Panc1 (cell line): ENCODE data around the gene XKR7.
A peak's percentile ranks its signal among the peaks of the same experiment; 100 is the strongest.

Experiments
- POLR2AphosphoS5 ChIP-seq: IDR thresholded peaks from 2 replicates; pipeline ENCODE4 v1.6.1; 2012; ENCODE audit warnings: mild to moderate bottlenecking, low read depth, low read length, moderate library complexity
- SIN3A ChIP-seq: IDR thresholded peaks from 2 replicates; pipeline ENCODE4 v1.6.1; 2012; ENCODE audit warnings: low read depth, mild to moderate bottlenecking, low read length, moderate library complexity, borderline replicate concordance; ENCODE audit not compliant: insufficient read depth
- TCF7L2 ChIP-seq: IDR thresholded peaks from 2 replicates; pipeline ENCODE4 v1.6.1; 2011; ENCODE audit warnings: mild to moderate bottlenecking, low read depth, low read length, inconsistent platforms
- TF ChIP-seq, protein P1 (sequence below): fragments of 450-650 bp; IDR thresholded peaks from 2 replicates; pipeline ENCODE4 v1.5.1; 2017; ENCODE audit warnings: mild to moderate bottlenecking
- TF ChIP-seq, protein P2 (sequence below), 2 experiments: IDR thresholded peaks; 2 replicates each; pipeline ENCODE4 v1.6.1; 2011 to 2012; ENCODE audit warnings: low read depth in 2 of 2, control low read depth in 1 of 2, low read length in 1 of 2, mild to moderate bottlenecking in 1 of 2, moderate library complexity in 1 of 2; ENCODE audit not compliant: insufficient read depth in 1 of 2

DNA sequence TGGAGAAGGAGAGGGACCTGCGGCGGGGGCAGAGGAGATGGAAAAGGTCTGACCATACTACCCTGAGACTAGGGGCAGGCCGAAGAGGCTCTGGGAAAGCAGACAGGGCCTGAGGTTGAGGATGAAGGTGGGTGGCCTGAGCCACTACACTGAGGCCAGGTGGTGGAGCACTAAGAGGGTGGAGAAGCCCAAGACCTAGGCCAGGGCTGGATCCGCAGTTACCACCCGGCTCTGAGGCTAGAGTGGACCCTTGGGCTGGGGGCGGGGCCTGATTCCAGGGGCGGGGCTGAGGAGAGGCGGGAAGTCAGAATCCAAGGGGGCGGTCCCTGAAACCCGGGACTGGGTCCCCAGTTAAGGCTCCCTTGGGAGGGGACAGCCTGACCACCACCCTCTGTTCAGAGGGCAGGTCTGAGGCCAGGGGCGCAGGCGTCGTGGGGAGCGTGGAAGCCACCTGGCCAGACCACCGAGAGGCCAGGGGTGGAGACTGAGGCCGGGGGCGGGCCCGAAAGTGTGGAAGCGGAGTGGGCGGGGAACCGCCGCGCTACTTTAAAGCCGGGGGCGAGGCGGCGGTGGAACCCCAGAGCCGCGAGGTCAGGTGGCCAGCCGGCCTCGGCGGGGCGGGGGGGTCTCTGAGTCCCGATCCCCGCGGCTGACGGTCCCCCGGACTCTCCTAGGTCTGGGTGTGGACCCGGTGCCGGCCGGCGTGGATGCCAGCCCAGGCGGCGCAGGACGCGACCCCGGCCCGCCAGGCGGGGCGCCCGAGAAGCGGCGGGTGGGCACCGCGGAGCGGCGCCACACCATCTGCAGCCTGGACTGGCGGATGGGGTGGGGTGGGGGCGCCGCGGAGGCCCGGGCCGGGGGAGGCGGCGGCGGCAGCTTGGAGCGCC is 50.6 kb downstream of the XKR7 start:
- TF ChIP-seq POLR2AphosphoS5, result peak; percentile 88
- TF ChIP-seq, protein P1, sequence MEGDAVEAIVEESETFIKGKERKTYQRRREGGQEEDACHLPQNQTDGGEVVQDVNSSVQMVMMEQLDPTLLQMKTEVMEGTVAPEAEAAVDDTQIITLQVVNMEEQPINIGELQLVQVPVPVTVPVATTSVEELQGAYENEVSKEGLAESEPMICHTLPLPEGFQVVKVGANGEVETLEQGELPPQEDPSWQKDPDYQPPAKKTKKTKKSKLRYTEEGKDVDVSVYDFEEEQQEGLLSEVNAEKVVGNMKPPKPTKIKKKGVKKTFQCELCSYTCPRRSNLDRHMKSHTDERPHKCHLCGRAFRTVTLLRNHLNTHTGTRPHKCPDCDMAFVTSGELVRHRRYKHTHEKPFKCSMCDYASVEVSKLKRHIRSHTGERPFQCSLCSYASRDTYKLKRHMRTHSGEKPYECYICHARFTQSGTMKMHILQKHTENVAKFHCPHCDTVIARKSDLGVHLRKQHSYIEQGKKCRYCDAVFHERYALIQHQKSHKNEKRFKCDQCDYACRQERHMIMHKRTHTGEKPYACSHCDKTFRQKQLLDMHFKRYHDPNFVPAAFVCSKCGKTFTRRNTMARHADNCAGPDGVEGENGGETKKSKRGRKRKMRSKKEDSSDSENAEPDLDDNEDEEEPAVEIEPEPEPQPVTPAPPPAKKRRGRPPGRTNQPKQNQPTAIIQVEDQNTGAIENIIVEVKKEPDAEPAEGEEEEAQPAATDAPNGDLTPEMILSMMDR, result no peak
- no peak for TF ChIP-seq TCF7L2
- TF ChIP-seq, protein P2, sequence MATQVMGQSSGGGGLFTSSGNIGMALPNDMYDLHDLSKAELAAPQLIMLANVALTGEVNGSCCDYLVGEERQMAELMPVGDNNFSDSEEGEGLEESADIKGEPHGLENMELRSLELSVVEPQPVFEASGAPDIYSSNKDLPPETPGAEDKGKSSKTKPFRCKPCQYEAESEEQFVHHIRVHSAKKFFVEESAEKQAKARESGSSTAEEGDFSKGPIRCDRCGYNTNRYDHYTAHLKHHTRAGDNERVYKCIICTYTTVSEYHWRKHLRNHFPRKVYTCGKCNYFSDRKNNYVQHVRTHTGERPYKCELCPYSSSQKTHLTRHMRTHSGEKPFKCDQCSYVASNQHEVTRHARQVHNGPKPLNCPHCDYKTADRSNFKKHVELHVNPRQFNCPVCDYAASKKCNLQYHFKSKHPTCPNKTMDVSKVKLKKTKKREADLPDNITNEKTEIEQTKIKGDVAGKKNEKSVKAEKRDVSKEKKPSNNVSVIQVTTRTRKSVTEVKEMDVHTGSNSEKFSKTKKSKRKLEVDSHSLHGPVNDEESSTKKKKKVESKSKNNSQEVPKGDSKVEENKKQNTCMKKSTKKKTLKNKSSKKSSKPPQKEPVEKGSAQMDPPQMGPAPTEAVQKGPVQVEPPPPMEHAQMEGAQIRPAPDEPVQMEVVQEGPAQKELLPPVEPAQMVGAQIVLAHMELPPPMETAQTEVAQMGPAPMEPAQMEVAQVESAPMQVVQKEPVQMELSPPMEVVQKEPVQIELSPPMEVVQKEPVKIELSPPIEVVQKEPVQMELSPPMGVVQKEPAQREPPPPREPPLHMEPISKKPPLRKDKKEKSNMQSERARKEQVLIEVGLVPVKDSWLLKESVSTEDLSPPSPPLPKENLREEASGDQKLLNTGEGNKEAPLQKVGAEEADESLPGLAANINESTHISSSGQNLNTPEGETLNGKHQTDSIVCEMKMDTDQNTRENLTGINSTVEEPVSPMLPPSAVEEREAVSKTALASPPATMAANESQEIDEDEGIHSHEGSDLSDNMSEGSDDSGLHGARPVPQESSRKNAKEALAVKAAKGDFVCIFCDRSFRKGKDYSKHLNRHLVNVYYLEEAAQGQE (IDR thresholded peaks at IDR 0.05; ENCODE audit: insufficient read depth in 1 of 2, low read depth in 2 of 2, low read length in 1 of 2), result no peak
- TF ChIP-seq SIN3A, result peak; percentile 72; the same call in 1 of the 2 replicates
